NCI-H524 treated with DMSO at 0.1 percent for 48 hours (cell line): ENCODE results near the gene HECW1.
"Not testable (repeated sequence)": the region's sequence is repeated elsewhere in the genome, so short reads cannot be mapped to it uniquely, and the experiment has no call there.

ENCODE experiments used
- DNase-seq: peaks from one replicate; lab custom pipeline; 2025; lab: John Stamatoyannopoulos, UW

The HECW1 gene

GRCh38 chr7:43577485-43577951 is 465.1 kb downstream of the HECW1 start:
- no peak for DNase-seq

GRCh38 chr7:43582503-43583423 is 470.3 kb downstream of the HECW1 start, which contains the start of gene STK17A:
Gene STK17A, plus strand, starts transcription at chr7:43583108. Its CDS starts 136 bp downstream, at chr7:43583244.
- no peak for DNase-seq

GRCh38 chr7:43583424-43584194 is 471.2 kb downstream of the HECW1 start:
- DNase-seq: no peak

- no peak for DNase-seq
These were observed 471.7 kb downstream of the HECW1 start for GRCh38 chr7:43584195-43584586.

- not testable (repeated sequence) for DNase-seq
These were observed 472.3 kb downstream of the HECW1 start for GRCh38 chr7:43584733-43585132.

GRCh38 chr7:43585562-43585961 is 473.1 kb downstream of the HECW1 start:
- no peak for DNase-seq

GRCh38 chr7:43586251-43586900 is 473.9 kb downstream of the HECW1 start:
- no peak for DNase-seq

- no peak for DNase-seq
These were observed 476.2 kb downstream of the HECW1 start for GRCh38 chr7:43588477-43589132.

- no peak for DNase-seq
These were observed 476.7 kb downstream of the HECW1 start for GRCh38 chr7:43589133-43589478.

GRCh38 chr7:43589728-43590127 is 477.3 kb downstream of the HECW1 start:
- DNase-seq: no peak

- no peak for DNase-seq
These were observed 478.6 kb downstream of the HECW1 start for GRCh38 chr7:43590862-43591557.

GRCh38 chr7:43591558-43592180 is 479.2 kb downstream of the HECW1 start:
- DNase-seq: no peak

GRCh38 chr7:43592326-43592725 is 479.9 kb downstream of the HECW1 start:
- DNase-seq: no peak

GRCh38 chr7:43593010-43593409 is 480.6 kb downstream of the HECW1 start:
- DNase-seq: no peak

- DNase-seq: no peak
These were observed 481.6 kb downstream of the HECW1 start for GRCh38 chr7:43594020-43594419.

GRCh38 chr7:43596426-43596825 is 484.0 kb downstream of the HECW1 start:
- DNase-seq: not testable (repeated sequence)

GRCh38 chr7:43600056-43600455 is 487.6 kb downstream of the HECW1 start:
- no peak for DNase-seq

GRCh38 chr7:43602256-43602655 is 489.8 kb downstream of the HECW1 start:
- DNase-seq: no peak

- no peak for DNase-seq
These were observed 491.8 kb downstream of the HECW1 start for GRCh38 chr7:43604251-43604650.

GRCh38 chr7:43609097-43609496 is 496.6 kb downstream of the HECW1 start:
- no peak for DNase-seq

- DNase-seq: no peak
These were observed 499.7 kb downstream of the HECW1 start for GRCh38 chr7:43612128-43612527.
